Activated CD4-positive, alpha-beta T cell treated with anti-CD3 and anti-CD28 coated beads, Interleukin-2, Interleukin-4, amounts not matched to agents 100 ng/mL and 50 ng/mL, durations not matched to agents 16 hours and 8 hours (primary cell): ENCODE data around the gene ATP8B1.
"Not testable (repeated sequence)": the region's sequence is repeated elsewhere in the genome, so short reads cannot be mapped to it uniquely, and the experiment has no call there.

Experiments used
- DNase-seq: peaks from one replicate; pipeline ENCODE4 v3.0.0-alpha.2; 2020; ENCODE audit warnings: low spot score

Gene ATP8B1

DNA sequence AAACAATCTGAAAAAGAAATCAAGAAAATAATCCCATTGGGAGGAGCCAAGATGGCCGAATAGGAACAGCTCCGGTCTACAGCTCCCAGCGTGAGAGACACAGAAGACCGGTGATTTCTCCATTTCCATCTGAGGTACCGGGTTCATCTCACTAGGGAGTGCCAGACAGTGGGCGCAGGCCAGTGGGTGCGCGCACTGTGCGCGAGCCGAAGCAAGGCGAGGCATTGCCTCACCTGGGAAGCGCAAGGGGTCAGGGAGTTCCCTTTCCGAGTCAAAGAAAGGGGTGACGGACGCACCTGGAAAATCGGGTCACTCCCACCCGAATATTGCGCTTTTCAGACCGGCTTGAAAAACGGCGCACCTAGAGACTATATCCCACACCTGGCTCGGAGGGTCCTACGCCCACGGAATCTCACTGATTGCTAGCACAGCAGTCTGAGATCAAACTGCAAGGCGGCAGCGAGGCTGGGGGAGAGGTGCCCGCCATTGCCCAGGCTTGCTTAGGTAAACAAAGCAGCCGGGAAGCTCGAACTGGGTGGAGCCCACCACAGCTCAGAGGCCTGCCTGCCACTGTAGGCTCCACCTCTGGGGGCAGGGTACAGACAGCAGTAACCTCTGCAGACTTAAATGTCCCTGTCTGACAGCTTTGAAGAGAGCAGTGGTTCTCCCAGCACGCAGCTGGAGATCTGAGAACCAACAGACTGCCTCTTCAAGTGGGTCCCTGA lies 83.7 kb downstream of the ATP8B1 start:
- not testable (repeated sequence) for DNase-seq

DNA sequence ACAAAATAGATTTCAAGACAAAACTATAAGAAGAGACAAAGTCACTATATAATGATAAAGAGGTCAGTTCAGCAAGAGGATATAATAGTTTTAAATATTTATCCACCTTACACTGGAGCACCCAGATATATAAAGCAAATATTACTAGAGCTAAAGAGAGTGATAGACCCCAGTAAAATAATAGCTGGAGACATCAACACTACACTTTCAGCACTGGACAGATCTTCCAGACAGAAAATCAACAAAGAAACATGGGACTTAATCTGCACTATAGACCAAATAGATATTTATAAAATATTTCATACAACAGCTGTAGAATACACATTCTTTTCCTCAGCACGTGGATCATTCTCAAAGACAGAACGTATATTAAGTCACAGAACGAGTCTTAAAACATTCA lies 86.6 kb downstream of the ATP8B1 start:
- DNase-seq = no peak

DNA sequence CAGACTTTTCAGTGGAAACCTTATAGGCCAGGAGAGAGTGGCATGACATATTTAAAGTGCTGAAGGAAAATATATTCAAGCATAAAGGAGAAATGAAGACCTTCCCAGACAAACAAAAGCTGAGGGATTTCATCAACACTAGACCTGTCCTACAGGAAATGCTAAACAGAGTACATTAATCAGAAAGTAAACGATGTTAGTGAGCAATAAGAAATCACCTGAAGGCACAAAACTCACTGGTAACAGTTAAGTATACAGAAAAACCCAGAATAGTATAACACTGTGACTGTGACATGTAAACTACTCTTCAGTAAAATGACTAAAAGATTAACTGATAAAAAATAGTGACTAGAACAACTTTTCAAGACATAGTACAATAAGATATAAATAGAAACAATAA lies 87.4 kb downstream of the ATP8B1 start:
- DNase-seq = no peak

DNA sequence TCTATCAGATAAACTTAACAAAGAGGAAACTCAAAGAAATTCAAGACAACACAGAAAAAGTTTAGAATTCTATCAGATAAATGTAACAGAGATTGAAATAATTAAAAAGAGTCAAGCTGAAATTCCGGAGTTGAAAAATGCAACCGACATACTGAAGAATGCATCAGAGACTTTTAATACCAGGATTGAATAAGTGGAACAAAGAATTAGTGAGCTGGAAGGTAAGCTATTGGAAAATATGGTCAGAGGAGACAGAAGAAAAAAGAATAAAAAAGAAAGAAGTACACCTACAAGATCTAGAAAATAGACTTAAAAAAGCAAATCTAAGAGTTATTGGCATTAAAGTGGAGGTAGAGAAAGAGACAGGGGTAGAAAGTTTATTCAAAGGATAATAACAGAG lies 88.0 kb downstream of the ATP8B1 start:
- DNase-seq = no peak

DNA sequence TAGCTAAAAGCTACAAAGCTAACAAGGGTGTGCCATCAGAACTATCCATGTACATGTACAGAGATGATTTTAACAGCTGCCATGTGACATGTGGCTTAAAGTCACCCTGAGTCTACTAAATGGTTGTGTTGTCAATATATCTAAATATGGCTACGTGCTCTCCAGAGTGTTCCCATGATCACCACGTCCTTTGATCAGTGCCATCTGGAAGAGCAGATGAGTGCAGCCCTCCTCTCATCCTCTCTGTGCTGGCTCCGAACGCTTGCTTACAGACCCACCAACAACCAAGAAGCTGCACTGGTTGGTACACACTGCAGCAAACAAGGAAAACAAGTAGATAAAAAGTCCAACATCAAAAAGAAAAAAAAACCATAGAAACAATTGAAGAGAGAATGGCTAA lies 92.9 kb downstream of the ATP8B1 start:
- no peak for DNase-seq

DNA sequence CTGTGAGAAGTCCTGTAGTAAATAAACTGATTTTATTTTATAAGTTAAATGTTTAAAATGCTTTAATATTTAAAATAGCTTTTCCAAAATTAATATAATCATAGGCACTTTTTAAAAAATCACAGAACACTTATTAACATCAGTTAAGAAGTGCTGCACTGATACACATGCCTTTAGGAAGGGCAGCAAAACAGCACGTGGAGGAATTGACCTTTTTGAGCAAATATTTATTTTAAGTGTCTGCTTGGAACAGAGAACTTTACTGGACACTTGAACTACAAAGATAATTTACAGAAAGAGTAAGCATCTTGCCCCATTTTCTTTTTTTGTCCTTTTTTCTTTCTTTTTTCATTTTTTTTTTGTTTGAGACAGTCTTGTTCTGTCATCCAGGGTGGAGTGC lies 93.8 kb downstream of the ATP8B1 start:
- no peak for DNase-seq

DNA sequence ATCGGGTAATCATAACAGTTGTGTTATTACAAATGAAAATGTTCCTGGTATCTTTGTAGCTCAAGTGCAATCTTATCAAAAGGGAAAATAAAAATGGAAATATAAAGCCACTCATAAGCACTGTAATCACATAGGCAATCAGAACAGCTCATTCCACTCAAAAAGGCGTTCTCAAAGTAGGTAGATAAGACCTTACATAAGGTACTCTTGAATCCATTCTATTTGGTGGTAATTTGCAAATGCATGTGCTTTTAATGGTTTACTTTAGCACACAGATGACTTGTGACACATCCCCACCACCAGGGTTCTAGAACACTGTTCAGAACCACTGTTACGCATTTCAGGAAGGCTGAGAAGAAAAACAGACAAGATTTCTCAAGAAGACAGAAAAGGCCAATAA lies 94.8 kb downstream of the ATP8B1 start:
- DNase-seq = no peak

DNA sequence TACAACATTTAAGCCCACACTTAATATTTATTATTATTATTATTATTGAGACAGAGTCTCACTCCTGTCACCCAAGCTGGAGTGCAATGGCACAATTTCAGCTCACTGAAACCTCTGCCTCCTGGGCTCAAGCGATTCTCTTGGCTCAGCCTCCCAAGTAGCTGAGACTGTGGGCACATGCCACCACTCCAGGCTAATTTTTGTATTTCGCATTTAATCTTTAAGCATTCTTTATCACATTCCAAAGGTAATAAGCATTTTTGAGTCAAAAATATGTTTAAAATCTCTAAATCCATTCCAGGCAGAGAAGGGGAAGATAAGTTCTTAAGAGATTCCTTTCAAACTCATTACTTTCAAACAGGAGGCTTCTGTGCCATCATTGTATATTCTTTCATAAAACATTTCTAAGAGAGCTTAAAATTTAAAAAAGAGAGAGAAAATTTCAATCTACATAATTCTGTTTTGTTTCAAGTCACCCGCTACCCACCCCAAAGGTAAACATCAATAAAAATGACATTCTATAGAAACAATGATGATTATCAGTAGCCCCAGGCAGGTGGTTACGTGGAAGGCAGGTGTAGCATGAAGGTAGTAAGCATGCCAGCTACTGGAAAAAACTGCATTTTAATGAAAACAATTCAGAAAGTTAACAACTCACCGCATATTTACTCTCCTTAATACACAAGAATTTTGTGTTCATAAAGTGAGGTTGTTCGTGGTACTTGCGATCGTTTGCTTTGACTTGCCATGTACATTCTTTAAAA lies 97.1 kb downstream of the ATP8B1 start:
- DNase-seq = no peak

DNA sequence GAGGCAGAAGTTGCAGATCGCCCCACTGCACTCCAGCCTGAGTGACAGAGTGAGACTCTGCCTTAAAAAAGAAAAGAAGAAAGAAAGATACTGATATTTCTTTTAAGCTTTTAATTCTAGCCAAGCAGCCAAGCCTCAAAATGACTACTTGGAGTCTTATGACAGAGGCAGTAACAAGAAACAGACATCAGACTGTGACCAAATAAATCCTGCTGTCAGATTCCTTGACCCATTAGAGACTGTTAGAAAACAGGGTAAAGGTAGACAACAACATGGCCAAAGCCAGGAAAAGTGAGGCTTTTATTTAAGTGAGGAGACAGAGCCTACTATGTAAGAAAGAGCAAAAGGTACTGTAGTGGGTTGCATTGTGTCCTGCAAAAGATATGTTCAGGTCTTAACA lies 98.1 kb downstream of the ATP8B1 start:
- no peak for DNase-seq

DNA sequence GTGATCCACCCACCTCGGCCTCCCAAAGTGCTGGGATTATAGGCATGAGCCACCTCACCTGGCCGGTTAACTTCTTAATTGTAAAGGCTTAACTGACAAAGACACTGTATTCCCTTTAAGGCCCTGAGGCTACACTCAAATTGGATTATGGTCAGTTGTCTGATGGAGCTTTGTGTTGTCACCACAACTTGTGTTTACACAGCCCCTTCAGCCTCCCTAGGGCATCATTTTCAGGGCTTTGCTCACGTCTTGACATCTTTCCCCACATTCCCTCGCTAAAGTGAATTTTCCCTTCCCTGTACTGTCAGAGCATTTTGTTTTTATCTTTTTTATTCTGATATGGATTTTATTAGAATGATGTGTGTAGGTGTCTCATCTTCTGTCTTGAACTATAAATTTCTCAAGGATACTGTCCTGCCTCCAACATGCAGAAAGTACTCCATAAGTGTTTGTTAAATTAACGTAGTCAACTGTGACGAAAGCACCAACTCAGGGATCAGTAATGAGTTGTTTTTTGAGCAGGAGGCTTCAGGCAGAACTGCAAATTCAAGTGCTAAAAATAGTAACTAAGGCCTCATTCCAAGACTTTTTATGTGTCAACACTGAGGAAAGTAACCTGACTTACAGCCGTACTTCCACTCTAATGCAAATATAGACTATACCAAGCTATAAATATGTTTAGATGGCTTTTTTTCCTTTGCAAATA lies 104.4 kb downstream of the ATP8B1 start:
- DNase-seq = no peak

DNA sequence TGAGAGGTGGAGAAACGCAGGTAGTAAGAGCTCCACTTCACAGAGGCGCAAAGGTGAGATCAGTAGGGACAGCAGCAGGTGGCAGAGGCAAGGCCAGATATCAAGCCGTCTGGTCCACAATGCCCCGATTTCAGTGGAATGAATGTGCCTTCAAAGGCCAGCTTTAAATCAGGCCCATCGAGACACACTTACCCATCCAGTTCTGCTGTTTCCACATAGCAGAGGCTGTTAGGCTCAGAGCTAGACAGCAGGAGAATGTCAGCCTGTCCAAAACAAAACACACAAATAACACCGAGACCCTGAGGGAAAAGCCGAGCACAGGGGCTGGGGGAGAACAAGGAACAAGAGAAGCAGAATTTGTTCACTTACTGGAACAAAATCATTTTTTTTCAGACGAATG lies 105.7 kb downstream of the ATP8B1 start:
- DNase-seq = no peak

DNA sequence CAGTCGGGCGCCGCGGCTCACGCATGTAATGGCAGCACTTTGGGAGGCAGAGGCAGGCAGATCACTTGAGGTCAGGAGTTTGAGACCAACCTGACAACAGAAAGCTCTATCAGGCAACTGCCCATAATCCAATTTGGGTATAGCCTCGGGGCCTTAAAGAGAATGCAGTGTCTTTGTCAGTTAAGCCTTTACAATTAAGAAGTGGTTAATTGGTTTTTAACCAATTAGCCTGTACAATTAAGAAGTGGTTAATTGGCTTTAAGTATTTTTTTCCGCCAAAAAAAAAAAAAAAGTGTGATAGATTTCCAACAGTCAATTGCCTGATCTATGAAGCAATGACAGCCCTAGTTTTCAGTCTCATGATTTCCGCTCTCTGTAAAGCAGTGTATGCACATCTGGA lies 106.8 kb downstream of the ATP8B1 start:
- DNase-seq = no peak

DNA sequence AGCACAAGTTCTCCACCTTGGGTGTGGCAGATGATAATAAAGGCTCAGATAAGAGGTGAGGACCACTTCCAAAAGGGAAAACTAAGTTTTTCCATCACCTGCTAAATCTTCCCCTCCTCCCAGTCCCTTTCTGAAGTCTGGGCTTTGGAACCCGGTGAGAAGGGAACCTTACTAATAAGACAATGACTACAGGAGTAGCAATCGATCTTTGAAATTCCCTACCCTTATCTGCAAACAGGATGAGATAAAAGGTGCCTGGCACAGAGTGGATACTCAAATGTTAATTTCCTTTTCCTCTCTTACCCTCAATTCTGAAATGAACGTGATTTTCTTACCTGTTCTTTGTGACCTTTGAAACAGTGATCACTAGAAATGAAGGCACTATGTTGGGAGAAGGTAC lies 111.8 kb downstream of the ATP8B1 start:
- DNase-seq = no peak

DNA sequence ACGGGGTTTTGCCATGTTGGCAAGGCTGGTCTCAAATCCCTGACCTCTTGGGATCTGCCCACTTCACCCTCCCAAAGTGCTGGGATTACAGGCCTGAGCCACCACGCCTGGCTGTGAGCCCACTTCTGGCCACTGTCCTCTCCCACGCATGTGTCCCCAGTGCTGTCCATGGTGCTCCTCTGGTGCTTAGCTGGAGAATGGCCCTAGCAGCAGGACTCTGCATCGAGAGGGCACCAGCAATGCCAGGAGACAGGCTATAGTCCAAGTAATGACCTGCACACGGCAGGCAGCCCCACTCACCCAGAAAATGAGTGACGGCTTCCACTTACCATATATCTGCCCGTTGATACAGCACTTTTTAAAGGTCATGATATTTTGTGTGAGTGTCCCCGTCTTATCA lies 115.1 kb downstream of the ATP8B1 start:
- no peak for DNase-seq

DNA sequence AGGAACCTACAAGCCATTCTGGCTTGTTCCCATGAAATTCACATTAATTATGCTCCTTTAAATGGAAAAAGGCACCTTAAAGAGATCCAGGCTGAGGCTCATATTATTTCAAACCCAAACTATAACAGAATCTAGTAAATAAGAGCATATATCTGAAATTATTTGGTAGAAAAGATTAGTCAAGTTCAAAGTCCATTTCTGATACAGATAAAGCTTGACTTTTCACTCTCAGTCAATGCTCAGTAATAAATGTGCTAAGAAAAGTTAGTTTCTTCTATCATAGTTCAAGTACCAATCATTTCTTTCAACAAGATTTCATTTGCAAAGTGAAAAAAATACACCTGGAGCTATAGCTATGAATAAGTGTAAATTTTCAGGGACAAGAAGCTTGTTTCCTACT lies 119.6 kb downstream of the ATP8B1 start:
- no peak for DNase-seq

DNA sequence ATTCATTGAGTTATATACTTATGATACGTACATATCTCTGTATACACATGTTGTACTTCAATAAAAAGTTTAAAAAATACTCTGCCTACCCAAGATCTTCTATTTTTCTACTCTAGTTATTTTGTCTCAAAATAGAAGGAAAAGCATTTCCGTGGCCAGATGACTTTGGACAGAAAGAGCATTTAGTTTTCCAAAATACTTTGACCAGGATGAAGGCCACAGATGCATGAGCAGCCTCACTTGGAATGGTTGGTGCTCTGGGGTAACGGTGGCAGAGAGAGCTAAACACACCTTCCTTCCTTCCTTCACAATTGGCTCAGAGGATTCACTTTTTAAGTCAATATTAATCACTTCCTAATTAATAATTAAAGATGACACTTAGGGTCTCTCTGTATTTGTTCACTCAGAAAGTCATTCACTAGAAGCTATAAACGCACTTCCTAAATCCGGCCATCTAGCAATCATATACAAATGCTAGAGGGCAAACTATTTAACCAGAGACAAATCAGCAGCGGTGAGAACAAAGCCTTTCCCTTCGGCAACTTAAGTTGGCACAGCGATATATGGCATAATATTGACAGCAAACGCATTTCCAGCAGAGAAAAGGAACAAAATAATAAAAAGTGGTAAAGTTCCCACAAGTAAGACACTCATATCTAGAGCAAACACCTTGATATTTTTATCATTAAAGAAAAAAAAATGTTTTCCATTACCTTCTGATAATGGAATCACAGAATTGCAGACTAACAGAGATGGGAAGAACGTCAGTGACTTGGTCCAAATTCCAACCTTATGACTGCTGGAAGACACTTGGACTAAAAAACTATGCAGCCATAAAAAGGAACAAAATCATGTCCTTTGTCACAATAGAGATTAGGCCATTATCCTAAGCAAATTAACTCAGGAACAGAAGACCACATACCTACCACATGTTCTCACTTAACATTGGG lies 125.6 kb downstream of the ATP8B1 start:
- DNase-seq = no peak

DNA sequence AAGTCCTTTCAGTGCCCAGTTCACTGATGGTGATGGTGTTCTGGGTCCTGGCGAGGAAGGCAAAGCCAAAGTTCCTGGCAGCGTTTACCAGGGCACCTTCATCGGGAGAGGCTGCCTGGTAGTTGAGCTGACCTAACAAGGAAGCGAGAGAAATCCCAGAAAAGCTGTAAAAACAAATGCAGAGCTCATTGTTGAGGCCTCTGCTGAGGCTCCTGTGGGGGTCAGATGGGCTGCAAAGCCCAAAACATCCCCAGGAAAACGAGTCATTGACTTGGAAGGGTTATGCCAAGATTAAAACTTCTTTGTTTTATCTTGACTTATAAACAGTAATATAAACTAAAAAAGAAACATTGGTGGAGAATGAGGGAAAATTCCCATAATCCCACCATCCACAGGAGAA lies 128.2 kb downstream of the ATP8B1 start:
- no peak for DNase-seq

DNA sequence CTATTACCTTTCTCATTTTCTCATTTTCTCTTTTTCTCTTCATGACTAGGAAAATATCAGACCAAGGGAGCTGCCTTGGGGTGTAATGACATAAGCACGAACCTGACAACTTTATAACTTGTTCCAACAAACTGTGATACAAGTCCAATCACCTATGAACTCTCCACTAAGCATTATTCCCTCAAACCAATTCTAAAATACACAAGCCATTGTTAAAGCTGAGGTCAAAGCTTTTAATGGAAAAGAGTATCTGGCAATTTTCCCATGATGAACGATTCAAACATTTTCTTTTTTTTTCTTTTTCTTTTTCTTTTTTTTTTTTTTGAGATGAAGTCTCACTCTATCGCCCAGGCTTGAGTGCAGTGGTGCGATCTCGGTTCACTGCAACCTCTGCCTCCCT lies 133.1 kb downstream of the ATP8B1 start:
- DNase-seq = no peak

DNA sequence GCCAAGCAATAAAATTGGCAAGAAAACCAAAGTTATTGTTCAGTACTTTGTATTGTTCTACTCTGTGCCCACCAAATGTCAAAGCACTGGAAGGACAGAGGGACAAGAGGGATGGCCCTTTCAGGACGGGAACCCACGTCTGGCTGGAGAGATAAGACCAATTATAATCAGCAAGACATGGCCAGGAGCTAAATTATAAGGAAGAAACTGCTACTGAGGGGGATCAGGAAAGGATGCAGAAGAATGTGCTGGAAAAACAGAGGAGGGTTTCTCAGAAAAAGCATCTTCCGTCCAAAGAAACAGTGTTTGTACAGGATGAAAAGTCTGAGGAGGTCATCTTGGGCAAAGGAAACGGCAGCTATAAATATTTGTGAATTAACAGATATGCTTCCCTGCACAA lies 135.1 kb downstream of the ATP8B1 start:
- DNase-seq = no peak

DNA sequence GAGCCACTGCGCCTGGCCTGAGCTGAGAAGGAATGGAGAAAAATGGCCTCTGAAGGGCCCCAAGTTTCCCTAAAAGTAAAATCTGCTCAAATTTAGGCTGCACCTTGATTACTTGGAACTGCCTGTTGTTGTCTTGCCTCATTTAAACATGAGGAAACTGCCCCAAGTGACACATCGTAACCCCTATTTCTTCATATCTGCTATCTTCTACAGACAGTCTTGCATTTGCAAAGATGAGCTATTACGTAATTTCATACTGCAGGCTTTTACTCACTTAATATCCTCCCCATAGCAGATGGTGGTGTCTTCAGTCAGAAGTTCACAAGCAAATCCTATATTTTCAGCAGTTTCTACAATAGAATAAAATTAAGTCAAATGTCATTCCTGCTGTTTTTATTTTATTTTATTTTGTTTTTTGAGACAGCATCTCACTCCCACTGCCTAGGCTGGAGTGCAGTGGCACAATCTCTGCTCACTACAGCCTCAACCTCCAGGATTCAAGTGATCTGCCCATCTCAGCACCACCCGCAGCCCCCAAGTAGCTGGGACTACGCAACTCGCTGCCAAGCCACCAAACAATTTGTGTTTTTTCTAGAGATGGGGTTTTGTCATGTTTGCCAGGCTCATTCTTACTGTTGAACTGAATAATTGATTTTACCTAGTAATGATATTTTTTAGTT lies 136.2 kb downstream of the ATP8B1 start:
- no peak for DNase-seq

DNA sequence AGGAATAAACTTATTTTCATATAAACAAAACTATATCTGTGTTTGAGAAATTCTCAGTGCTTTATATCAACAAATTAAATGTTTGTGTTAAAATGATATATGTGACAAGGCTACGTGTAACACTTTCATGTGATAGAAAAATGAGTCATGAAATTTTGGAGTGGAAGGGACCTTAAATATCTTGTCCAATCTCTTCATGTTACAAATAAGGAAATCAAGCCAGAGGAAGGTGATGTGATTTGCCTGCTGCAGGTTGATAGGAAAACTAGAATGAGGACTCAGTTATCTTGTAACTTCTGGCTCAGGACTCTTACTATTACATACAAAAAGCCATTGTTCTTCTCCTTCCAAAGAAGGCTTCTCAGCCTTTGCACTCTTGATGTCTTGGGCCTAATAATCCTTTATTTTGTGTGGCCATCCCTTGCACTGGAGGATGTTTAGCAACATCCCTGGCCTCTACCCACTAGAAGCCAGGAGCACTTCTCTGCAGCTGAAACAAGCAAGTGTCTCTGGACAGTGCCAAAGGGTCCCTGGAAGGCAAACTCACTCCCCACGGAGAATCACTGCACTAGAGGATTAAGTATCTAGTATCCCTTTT lies 138.4 kb downstream of the ATP8B1 start:
- DNase-seq = no peak
